ENCODE results near the gene C4A.
"Not testable (repeated sequence)": the region's sequence is repeated elsewhere in the genome, so short reads cannot be mapped to it uniquely, and the experiment has no call there.

Gene C4A

GRCh38 chr6:32028631-32029030 is 46.8 kb downstream of the C4A start:
- DNase-seq (ENCODE audit: low read depth in 2 of 2): not testable (repeated sequence)

DNA sequence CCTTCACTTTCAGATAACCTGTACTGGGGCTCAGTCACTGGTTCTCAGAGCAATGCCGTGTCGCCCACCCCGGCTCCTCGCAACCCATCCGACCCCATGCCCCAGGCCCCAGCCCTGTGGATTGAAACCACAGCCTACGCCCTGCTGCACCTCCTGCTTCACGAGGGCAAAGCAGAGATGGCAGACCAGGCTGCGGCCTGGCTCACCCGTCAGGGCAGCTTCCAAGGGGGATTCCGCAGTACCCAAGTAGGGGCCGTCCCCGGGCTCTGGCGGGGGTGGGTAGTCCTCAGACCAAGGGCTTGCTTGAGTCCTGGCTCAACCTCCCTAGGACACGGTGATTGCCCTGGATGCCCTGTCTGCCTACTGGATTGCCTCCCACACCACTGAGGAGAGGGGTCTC is 47.7 kb downstream of the C4A start:
- not testable (repeated sequence) for DNase-seq (ENCODE audit: low read depth in 2 of 2)

GRCh38 chr6:32035283-32036013 is 53.6 kb downstream of the C4A start:
- not testable (repeated sequence) for DNase-seq (ENCODE audit: low read depth in 2 of 2)

GRCh38 chr6:32037136-32037535 is 55.3 kb downstream of the C4A start:
- DNase-seq (ENCODE audit: low read depth in 2 of 2): not testable (repeated sequence)

- DNase-seq (ENCODE audit: low read depth in 2 of 2): not testable (repeated sequence)
Observed at GRCh38 chr6:32037598-32038524, 56.0 kb downstream of the C4A start, which contains the start of gene CYP21A2. TSS of gene CYP21A2 (plus strand) at chr6:32038415. CDS start at chr6:32038423, 8 bp downstream.

DNA sequence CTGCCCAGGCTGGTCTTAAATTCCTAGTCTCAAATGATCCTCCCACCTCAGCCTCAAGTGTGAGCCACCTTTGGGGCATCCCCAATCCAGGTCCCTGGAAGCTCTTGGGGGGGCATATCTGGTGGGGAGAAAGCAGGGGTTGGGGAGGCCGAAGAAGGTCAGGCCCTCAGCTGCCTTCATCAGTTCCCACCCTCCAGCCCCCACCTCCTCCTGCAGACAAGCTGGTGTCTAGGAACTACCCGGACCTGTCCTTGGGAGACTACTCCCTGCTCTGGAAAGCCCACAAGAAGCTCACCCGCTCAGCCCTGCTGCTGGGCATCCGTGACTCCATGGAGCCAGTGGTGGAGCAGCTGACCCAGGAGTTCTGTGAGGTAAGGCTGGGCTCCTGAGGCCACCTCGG is 57.0 kb downstream of the C4A start:
- not testable (repeated sequence) for DNase-seq (ENCODE audit: low read depth in 2 of 2)

GRCh38 chr6:32039321-32040274 is 57.7 kb downstream of the C4A start:
- not testable (repeated sequence) for DNase-seq (ENCODE audit: low read depth in 2 of 2)

- not testable (repeated sequence) for DNase-seq (ENCODE audit: low read depth in 2 of 2)
Observed at GRCh38 chr6:32040299-32041049, 58.6 kb downstream of the C4A start.

GRCh38 chr6:32041050-32041321 is 59.1 kb downstream of the C4A start:
- DNase-seq (ENCODE audit: low read depth in 2 of 2): not testable (repeated sequence)

- not testable (repeated sequence) for DNase-seq (ENCODE audit: low read depth in 2 of 2)
Observed at GRCh38 chr6:32041385-32041784, 59.5 kb downstream of the C4A start.

DNA sequence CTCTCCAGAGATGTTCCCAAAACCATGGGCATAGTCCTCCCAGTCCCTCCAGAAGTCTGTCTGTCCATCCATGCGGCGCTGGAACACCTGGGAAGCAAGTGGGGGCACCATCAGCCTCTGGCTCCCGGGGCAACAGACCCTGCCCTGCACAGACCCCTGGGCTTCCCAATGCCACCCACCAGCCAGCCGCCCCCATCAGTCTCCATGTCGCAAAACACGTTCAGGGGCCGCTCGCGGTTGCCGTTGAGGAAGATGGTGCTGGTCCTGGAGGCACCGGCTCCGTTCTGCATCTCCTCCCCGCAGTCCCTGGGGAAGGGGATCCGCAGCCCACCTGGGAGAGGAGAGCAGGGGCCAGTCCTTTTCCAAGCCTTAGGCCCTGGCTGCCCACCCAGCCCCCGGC is 60.4 kb downstream of the C4A start:
- DNase-seq (ENCODE audit: low read depth in 2 of 2): not testable (repeated sequence)

DNA sequence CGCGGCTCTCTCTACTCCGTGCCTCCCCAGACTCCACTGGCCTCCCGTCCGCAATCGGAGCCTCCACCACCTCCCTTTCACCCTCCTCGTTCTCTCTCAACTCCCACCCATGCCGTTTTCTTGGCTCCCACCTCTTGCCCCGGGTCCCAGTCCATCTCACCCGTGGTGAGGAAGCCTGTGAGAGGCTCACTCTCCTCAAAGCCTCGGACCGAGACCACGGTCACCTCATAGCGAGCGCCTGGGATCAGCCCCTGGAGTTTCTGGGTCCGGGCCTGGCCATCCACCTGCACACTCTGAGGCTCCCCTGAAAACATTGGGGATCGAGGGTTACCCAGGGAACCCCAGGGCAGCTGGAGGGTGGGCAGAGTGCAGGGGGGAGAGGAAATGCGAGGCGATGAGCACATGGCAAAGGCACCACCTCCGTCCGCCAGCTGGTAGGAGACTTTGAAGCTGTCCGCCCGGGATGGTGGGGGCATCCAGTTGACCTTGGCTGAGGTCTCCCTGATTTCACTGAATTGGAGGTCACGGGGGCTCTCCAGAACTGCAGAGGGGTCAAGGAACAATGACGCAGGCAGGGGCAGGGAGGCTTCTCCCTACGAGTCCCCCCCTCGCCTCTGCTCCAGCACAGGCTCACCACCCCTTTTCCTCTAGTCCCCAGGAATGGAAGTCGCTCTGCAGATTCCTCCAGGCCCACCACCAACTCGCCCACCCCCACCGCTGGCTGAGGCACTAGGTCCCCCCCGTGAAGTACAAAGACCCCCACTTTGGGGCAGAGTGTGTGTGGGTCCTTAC is 61.9 kb downstream of the C4A start:
- DNase-seq (ENCODE audit: low read depth in 2 of 2): not testable (repeated sequence)

DNA sequence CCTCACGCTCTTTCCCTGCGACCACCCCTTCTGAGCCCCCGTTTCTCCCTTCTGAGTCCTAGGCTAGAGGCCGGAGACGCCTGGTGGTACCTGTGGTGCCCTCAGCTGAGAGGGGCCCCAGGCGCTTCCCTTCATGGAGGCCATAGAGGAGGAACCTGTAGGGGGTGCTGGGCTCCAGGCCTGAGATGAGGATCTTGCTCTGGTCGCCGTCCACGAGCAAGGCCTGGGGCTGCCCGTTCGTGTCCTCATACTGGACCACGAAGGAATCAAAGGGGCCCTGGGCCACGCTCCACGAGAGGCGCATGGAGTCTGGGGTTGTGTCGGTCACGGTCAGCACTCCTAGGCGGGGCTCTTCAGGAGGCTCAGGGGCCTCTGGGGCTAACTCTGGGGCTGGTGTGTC is 63.1 kb downstream of the C4A start:
- DNase-seq (ENCODE audit: low read depth in 2 of 2): not testable (repeated sequence)

DNA sequence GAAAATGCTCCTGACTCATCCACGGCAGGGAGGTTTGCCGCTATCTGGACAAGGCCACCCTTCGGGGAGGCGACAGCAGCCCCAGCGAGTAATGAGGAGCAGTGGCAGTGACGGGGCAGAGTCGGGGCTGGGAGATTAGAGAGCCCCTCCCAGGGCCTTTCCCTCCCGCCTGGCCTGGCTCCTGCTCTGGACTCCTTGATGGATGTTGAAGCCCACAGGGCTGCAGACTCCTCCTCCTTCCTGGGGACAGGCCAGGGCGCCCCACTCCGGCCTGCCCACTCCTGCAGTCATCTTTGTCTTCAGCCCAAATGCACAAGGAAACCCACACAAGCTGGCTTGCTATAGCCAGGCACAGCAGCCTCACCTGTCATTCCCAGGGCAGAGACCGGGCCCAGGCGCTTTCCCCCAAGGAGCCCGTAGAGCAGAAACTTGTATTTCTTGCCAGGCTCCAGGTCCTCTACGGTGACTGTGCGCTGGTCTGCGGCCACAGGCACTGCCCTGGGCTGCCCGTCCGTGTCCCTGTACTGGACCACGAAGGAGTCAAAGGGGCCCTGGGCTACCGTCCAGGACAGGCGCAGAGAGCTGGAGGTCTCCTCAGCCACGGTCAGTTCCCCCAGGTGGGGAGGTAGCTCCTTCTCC is 64.1 kb downstream of the C4A start:
- no peak for DNase-seq (ENCODE audit: low read depth in 2 of 2)

DNA sequence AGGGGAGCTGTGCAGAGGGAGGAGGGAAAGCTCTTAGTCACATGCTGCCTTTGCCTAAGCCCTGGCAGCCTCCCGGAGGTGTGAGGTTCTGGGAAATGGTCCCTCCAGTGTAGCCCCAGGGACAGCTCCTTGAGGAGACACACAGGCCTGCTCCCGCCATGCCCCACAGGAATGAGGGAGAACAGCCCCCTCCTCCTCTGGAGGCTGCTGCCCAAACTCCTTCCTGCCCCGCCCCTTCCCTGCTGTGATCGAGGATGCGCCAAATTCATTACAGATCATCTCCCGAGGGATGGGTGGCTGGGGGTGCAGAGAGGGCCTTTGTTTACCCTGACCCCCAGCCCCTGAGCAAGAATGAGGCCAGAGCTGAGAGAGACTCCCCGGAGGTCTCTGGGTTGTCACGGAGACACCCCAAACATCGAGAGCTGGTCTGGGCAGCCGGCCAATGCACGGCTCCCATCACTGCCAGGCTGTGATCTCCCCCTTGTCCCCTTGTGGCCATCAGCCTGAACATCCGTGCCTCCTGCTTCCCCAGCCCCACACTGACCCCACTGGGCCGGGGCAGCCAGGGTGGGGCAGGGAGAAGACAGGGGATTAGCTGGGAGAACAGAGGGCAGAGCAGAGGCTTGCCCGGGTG is 64.7 kb downstream of the C4A start:
- no peak for DNase-seq (ENCODE audit: low read depth in 2 of 2)

DNA sequence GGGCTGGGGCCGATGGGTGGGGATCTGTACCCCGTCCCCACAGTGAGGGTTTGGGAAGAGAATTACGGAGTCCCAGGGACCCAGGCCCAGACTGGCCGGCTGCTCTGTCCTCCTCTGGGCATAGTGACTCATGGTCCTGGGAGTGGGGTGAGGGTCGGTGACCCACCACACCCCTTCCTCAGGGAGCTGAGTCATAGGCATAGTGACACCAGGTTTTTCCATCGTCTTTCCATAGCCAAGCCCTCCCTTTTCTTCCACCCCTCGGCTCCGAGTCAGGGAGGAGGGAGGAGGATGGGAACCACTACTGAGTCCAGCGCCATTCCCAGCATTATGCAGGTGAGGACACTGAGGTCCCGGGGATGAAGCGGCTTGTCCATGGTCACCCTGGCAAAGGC is 65.2 kb downstream of the C4A start:
- no peak for DNase-seq (ENCODE audit: low read depth in 2 of 2)

DNA sequence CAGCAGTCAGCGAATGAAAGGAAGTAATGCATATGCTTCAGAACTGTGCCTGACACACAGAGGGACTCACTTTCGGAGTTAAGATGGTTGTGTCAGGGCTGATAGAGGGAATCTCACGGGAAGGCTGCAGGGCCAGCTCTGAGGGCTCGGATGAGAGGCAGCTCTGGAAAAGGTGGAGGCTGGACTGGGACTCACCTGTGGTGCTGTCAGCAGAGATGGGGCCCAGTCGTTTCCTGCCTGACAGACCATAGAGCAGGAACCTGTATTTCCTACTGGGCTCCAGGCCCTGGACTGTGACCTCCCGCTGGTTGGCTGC is 65.6 kb downstream of the C4A start:
- DNase-seq (ENCODE audit: low read depth in 2 of 2): no peak

- no peak for DNase-seq (ENCODE audit: low read depth in 2 of 2)
Observed at GRCh38 chr6:32047855-32048766, 66.3 kb downstream of the C4A start.

Measured in fibroblast of skin of left biceps (primary cell).